Activated CD4-positive, alpha-beta T cell treated with anti-CD3 and anti-CD28 coated beads, Interleukin-2, amount 50 U/mL, for 24 hours (primary cell): ENCODE measurements around the gene KRTAP27-1.

Source experiments
- DNase-seq, 2 donors: peaks; one replicate each; pipeline ENCODE4 v3.0.0-alpha.2; 2020; ENCODE audit warnings: low read depth in 1 of 2, low spot score in 1 of 2

Gene KRTAP27-1

GRCh38 chr21:30337276-30337744 is at the start of gene KRTAP27-1:
KRTAP27-1 (minus strand) TSS chr21:30337694; CDS start chr21:30337668, 26 bp downstream.
- no peak for DNase-seq

GRCh38 chr21:30382201-30382600 is 44.7 kb upstream of the KRTAP27-1 start:
- DNase-seq = no peak

GRCh38 chr21:30372139-30372770 is 34.8 kb upstream of the KRTAP27-1 start, which contains the start of gene KRTAP13-2:
KRTAP13-2 (minus strand) TSS chr21:30372271; CDS start chr21:30372213, 58 bp downstream.
- DNase-seq = no peak

GRCh38 chr21:30355906-30356305 is 18.4 kb upstream of the KRTAP27-1 start:
- no peak for DNase-seq

GRCh38 chr21:30354308-30355005 is 17.0 kb upstream of the KRTAP27-1 start:
- DNase-seq = no peak

GRCh38 chr21:30351534-30351933 is 14.0 kb upstream of the KRTAP27-1 start:
- DNase-seq = no peak

- no peak for DNase-seq
Observed at GRCh38 chr21:30349572-30349971, 12.1 kb upstream of the KRTAP27-1 start.

- no peak for DNase-seq
Observed at GRCh38 chr21:30348506-30348905, 11.0 kb upstream of the KRTAP27-1 start, which contains the start of gene KRTAP23-1. KRTAP23-1 (minus strand) TSS chr21:30348606; CDS start chr21:30348606, 0 bp downstream.

GRCh38 chr21:30345014-30345413 is 7.5 kb upstream of the KRTAP27-1 start:
- DNase-seq = no peak

GRCh38 chr21:30340714-30341573 is 3.5 kb upstream of the KRTAP27-1 start:
- peak in 1 of 2 donors; percentile 22 for DNase-seq

- DNase-seq = no peak
Observed at GRCh38 chr21:30338717-30339116, 1.2 kb upstream of the KRTAP27-1 start.

- no peak for DNase-seq
Observed at GRCh38 chr21:30337772-30338171, 278 bp upstream of the KRTAP27-1 start.

GRCh38 chr21:30336596-30336995 is 898 bp downstream of the KRTAP27-1 start:
- no peak for DNase-seq

GRCh38 chr21:30333736-30334135 is 3.8 kb downstream of the KRTAP27-1 start:
- DNase-seq = no peak

- DNase-seq = no peak
Observed at GRCh38 chr21:30332681-30333080, 4.8 kb downstream of the KRTAP27-1 start.

- DNase-seq = no peak
Observed at GRCh38 chr21:30329203-30329875, 8.2 kb downstream of the KRTAP27-1 start.

GRCh38 chr21:30326390-30326789 is 11.1 kb downstream of the KRTAP27-1 start:
- no peak for DNase-seq

- no peak for DNase-seq
Observed at GRCh38 chr21:30320215-30320614, 17.3 kb downstream of the KRTAP27-1 start, which contains the start of gene KRTAP26-1. KRTAP26-1 (minus strand) TSS chr21:30320315; CDS start chr21:30320035, 280 bp downstream.

- DNase-seq = no peak
Observed at GRCh38 chr21:30315701-30316100, 21.8 kb downstream of the KRTAP27-1 start.

GRCh38 chr21:30306884-30307283 is 30.6 kb downstream of the KRTAP27-1 start:
- DNase-seq = no peak

- no peak for DNase-seq
Observed at GRCh38 chr21:30305136-30305535, 32.4 kb downstream of the KRTAP27-1 start.
